Glutamatergic neuron (in vitro differentiated cells): ENCODE results near the gene TBC1D24. TPM values are rescaled to one million over a fixed set of nuclear protein-coding genes. Genes with fewer than 3 reads are reported as not detected.

Experiments used
- DNase-seq: peaks from one replicate; pipeline ENCODE4 v3.0.0; 2022
- H3K27ac Mint-ChIP-seq: one replicate; pipeline ENCODE4 v1.8.0; 2020; ENCODE audit warnings: mild to moderate bottlenecking, mixed read lengths, inconsistent platforms; ENCODE audit not compliant: unreplicated experiment
- H3K27me3 Mint-ChIP-seq: one replicate; pipeline ENCODE4 v1.8.0; 2020; ENCODE audit warnings: mild to moderate bottlenecking, moderate library complexity, mixed read lengths, inconsistent platforms; ENCODE audit not compliant: unreplicated experiment
- H3K36me3 Mint-ChIP-seq: one replicate; pipeline ENCODE4 v1.8.0; 2020; ENCODE audit warnings: mild to moderate bottlenecking, mixed read lengths, inconsistent platforms; ENCODE audit not compliant: unreplicated experiment
- H3K4me1 Mint-ChIP-seq: one replicate; pipeline ENCODE4 v1.8.0; 2020; ENCODE audit warnings: mild to moderate bottlenecking, low read depth, mixed read lengths, inconsistent platforms; ENCODE audit not compliant: unreplicated experiment
- H3K4me3 Mint-ChIP-seq: one replicate; pipeline ENCODE4 v1.8.0; 2020; ENCODE audit warnings: mild to moderate bottlenecking, mixed read lengths, inconsistent platforms; ENCODE audit not compliant: unreplicated experiment
- H3K9me3 Mint-ChIP-seq: one replicate; pipeline ENCODE4 v1.8.0; 2020; ENCODE audit warnings: mild to moderate bottlenecking, moderate library complexity, mixed read lengths, inconsistent platforms; ENCODE audit not compliant: unreplicated experiment
- CTCF ChIP-seq: fragments of 200-600 bp; sonication (generic); IDR thresholded peaks from one replicate; pipeline ENCODE4 v1.5.0; 2021; ENCODE audit not compliant: partially characterized antibody, unreplicated experiment
- total RNA-seq: library from RNA; stranded (reverse); fragmentation: NEBNext Ultra II Directional; extraction: Animal tissue kit (Norgen Biotek cat#: 25700); gene quantifications from one replicate; pipeline ENCODE4 v1.2.1, GENCODE V29; 2021; ENCODE audit not compliant: unreplicated experiment

TBC1D24 gene
- total RNA-seq, 1 donor from 2014 or later: 58.4 TPM

GRCh38 chr16:2515180-2515851, 40.4 kb downstream of the TBC1D24 start:
- H3K4me3 Mint-ChIP-seq: peak overlapping the region; percentile 90
- no peak for TF ChIP-seq CTCF

GRCh38 chr16:2516391-2517240, 41.7 kb downstream of the TBC1D24 start:
- DNase-seq: no peak
- H3K4me1 Mint-ChIP-seq: peaks cover 23% of the 10 kb centered on the region
- no peak for TF ChIP-seq CTCF
- peaks cover 37% of the 10 kb centered on the region for H3K27me3 Mint-ChIP-seq
- no peaks in the 10 kb centered on the region for H3K36me3 Mint-ChIP-seq
- peak overlapping the region; percentile 66 for H3K4me3 Mint-ChIP-seq
- peak overlapping the region; percentile 67 for H3K27ac Mint-ChIP-seq
- peaks cover 35% of the 10 kb centered on the region for H3K9me3 Mint-ChIP-seq

More at GRCh38 chr16:2515180-2515851, 40.4 kb downstream of the TBC1D24 start:
- H3K27me3 Mint-ChIP-seq: peaks cover 32% of the 10 kb centered on the region
- peak overlapping the region; percentile 79 for H3K27ac Mint-ChIP-seq
- no peaks in the 10 kb centered on the region for H3K36me3 Mint-ChIP-seq
- no peak for DNase-seq
- H3K9me3 Mint-ChIP-seq: peaks cover 30% of the 10 kb centered on the region
- H3K4me1 Mint-ChIP-seq: peaks cover 22% of the 10 kb centered on the region

- Mint-ChIP-seq H3K27me3 (peaks cover 27% of the 10 kb centered on the region), H3K27ac (peak overlapping the region; percentile 85), H3K4me1 (peaks cover 23% of the 10 kb centered on the region), H3K9me3 (peaks cover 29% of the 10 kb centered on the region), H3K36me3 (no peaks in the 10 kb centered on the region), H3K4me3 (no peak overlapping the region)
- TF ChIP-seq CTCF: no peak
- no peak for DNase-seq
Observed at GRCh38 chr16:2517954-2518605, 43.2 kb downstream of the TBC1D24 start.

GRCh38 chr16:2518823-2519710, 44.1 kb downstream of the TBC1D24 start:
- DNase-seq: no peak
- H3K4me1 Mint-ChIP-seq: peaks cover 23% of the 10 kb centered on the region
- H3K27ac Mint-ChIP-seq: peak overlapping the region; percentile 90
- H3K4me3 Mint-ChIP-seq: peak overlapping the region; percentile 79
- H3K36me3 Mint-ChIP-seq: no peaks in the 10 kb centered on the region
- H3K9me3 Mint-ChIP-seq: peaks cover 26% of the 10 kb centered on the region
- peaks cover 23% of the 10 kb centered on the region for H3K27me3 Mint-ChIP-seq
- no peak for TF ChIP-seq CTCF
